ENCODE data around the gene REV3L. TPM values are rescaled to one million over a fixed set of nuclear protein-coding genes. Genes with fewer than 3 reads are reported as not detected.

REV3L gene
- polyA plus RNA-seq, 1 of the 3 experiments (the other 2 are of a cell fraction): 7.3 TPM

DNA sequence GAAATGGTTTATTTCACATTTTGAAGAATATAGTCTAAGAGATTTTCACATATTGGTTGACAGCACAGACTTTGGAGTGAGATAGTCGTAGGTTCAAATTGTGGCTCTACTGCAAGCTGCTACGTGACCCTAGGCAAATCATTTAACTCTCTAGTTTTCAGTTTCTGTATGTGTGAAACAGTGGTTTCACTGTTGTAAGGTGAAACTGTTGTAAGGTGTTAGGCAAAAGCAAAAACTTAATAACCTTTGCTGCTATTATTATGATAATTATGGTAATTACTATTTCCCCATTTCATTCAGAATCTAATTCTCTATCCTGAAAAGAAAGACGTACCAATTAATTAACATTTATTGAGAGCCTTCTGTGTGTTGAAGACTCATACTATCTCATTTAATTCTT, 144.2 kb downstream of the REV3L start:
- H3K4me2 ChIP-seq: no peak overlapping the region
- H3K27ac ChIP-seq (ENCODE audit: low read depth in 2 of 2, low read length in 1 of 2): no peak overlapping the region
- no peaks in the 10 kb centered on the region for H3K79me2 ChIP-seq (ENCODE audit: insufficient read depth)
- H3K36me3 ChIP-seq (replicated peaks in 1 of 2; ENCODE audit: control insufficient read depth in 1 of 2, insufficient read depth in 2 of 2, low read length in 1 of 2): peaks cover 56 to 72% of the 10 kb centered on the region in 2 experiments
- no peak for DNase-seq
- no peak overlapping the region for H3K9ac ChIP-seq
- H3F3A ChIP-seq (replicated peaks; ENCODE audit: insufficient read depth): peaks cover 7% of the 10 kb centered on the region
- no peaks in the 10 kb centered on the region for H4K20me1 ChIP-seq (ENCODE audit: insufficient read depth)
- POLR2A ChIA-PET: no interaction called here
- H3K4me3 ChIP-seq (ENCODE audit: low read depth in 2 of 2, low read length in 1 of 2): no peak overlapping the region
- H3K9me3 ChIP-seq: no peaks in the 10 kb centered on the region
- no peaks in the 10 kb centered on the region; the same call in 1 of the 2 replicates for H3K9me2 ChIP-seq
- 96% methylated on average over 3 of the region's 3 CpGs for WGBS (ENCODE audit: low lambda C conversion rate)
- CTCF ChIA-PET: no interaction called here
- no peaks in the 10 kb centered on the region for H3K27me3 ChIP-seq (ENCODE audit: insufficient read depth)
- no peaks in the 10 kb centered on the region; a peak in 1 of 4 replicates for H3K4me1 ChIP-seq (ENCODE audit: control insufficient read depth in 1 of 2, insufficient read depth in 2 of 2, low read depth in 1 of 2, low read length in 1 of 2)
- TF ChIP-seq MXI1 (IDR thresholded peaks at IDR 0.05; ENCODE audit: low read depth, low read length): no peak
- H2AFZ ChIP-seq (ENCODE audit: low read depth): no peak overlapping the region

DNA sequence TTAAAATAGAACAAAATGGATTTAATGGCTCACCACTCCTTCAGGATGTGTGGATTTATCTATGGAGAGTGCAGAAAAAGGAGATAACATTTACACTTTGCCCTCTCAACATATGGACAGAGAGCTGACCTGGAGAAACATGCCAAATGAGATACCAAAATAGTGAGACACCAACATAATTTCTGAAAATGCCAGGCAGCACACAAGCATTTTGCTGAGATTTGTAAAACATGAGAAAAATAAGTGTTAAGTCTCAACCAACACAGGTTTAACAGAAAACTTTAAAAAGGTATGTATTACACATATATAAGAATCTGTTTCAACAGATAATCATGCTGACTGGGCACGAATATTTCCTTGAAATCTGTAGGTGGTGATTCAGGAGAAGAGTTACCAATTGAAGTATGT, 145.2 kb downstream of the REV3L start:
- Histone ChIP-seq H3K36me3 (replicated peaks in 1 of 2; ENCODE audit: control insufficient read depth in 1 of 2, insufficient read depth in 2 of 2, low read length in 1 of 2) (peaks cover 52 to 68% of the 10 kb centered on the region in 2 experiments), H4K20me1 (ENCODE audit: insufficient read depth) (no peaks in the 10 kb centered on the region), H3K4me2 (no peak overlapping the region), H3K9me2 (no peaks in the 10 kb centered on the region; the same call in 1 of the 2 replicates), H3K9ac (no peak overlapping the region), H3K79me2 (ENCODE audit: insufficient read depth) (no peaks in the 10 kb centered on the region), H3K27me3 (ENCODE audit: insufficient read depth) (no peaks in the 10 kb centered on the region), H3K4me1 (ENCODE audit: control insufficient read depth in 1 of 2, insufficient read depth in 2 of 2, low read depth in 1 of 2, low read length in 1 of 2) (no peaks in the 10 kb centered on the region; a peak in 1 of 4 replicates), H3K27ac (ENCODE audit: low read depth in 2 of 2, low read length in 1 of 2) (peak overlapping the region in 1 of 2 experiments; percentile 16; a peak in 1 of 4 replicates), H3K4me3 (ENCODE audit: low read depth in 2 of 2, low read length in 1 of 2) (no peak overlapping the region), H2AFZ (ENCODE audit: low read depth) (no peak overlapping the region), H3F3A (replicated peaks; ENCODE audit: insufficient read depth) (peaks cover 7% of the 10 kb centered on the region), H3K9me3 (no peaks in the 10 kb centered on the region)
- ChIA-PET POLR2A (no interaction called here), CTCF (interaction anchor here (1.2 kb wide), 1 partner anchor 24 kb away, joined by 3 read pairs; no protein-coding TSS in a partner anchor)
- DNase-seq: no peak
- WGBS (ENCODE audit: low lambda C conversion rate): 100% methylated on average over 1 of the region's 1 CpG
- no peak for TF ChIP-seq ELF1 (IDR thresholded peaks at IDR 0.05)
- no peak for TF ChIP-seq RCOR1 (IDR thresholded peaks at IDR 0.05; ENCODE audit: low read length)
- TF ChIP-seq, protein P1, sequence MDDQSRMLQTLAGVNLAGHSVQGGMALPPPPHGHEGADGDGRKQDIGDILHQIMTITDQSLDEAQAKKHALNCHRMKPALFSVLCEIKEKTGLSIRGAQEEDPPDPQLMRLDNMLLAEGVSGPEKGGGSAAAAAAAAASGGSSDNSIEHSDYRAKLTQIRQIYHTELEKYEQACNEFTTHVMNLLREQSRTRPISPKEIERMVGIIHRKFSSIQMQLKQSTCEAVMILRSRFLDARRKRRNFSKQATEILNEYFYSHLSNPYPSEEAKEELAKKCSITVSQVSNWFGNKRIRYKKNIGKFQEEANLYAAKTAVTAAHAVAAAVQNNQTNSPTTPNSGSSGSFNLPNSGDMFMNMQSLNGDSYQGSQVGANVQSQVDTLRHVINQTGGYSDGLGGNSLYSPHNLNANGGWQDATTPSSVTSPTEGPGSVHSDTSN (IDR thresholded peaks at IDR 0.05): no peak
- TF ChIP-seq SIN3A (IDR thresholded peaks at IDR 0.05; ENCODE audit: borderline replicate concordance, low read depth, low read length): no peak
- no peak for TF ChIP-seq SMC3 (IDR thresholded peaks at IDR 0.05; ENCODE audit: low read depth, low read length)
- TF ChIP-seq, protein P2, sequence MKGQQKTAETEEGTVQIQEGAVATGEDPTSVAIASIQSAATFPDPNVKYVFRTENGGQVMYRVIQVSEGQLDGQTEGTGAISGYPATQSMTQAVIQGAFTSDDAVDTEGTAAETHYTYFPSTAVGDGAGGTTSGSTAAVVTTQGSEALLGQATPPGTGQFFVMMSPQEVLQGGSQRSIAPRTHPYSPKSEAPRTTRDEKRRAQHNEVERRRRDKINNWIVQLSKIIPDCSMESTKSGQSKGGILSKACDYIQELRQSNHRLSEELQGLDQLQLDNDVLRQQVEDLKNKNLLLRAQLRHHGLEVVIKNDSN (IDR thresholded peaks at IDR 0.05; ENCODE audit: borderline replicate concordance, low read depth): no peak
- TF ChIP-seq, protein P3, sequence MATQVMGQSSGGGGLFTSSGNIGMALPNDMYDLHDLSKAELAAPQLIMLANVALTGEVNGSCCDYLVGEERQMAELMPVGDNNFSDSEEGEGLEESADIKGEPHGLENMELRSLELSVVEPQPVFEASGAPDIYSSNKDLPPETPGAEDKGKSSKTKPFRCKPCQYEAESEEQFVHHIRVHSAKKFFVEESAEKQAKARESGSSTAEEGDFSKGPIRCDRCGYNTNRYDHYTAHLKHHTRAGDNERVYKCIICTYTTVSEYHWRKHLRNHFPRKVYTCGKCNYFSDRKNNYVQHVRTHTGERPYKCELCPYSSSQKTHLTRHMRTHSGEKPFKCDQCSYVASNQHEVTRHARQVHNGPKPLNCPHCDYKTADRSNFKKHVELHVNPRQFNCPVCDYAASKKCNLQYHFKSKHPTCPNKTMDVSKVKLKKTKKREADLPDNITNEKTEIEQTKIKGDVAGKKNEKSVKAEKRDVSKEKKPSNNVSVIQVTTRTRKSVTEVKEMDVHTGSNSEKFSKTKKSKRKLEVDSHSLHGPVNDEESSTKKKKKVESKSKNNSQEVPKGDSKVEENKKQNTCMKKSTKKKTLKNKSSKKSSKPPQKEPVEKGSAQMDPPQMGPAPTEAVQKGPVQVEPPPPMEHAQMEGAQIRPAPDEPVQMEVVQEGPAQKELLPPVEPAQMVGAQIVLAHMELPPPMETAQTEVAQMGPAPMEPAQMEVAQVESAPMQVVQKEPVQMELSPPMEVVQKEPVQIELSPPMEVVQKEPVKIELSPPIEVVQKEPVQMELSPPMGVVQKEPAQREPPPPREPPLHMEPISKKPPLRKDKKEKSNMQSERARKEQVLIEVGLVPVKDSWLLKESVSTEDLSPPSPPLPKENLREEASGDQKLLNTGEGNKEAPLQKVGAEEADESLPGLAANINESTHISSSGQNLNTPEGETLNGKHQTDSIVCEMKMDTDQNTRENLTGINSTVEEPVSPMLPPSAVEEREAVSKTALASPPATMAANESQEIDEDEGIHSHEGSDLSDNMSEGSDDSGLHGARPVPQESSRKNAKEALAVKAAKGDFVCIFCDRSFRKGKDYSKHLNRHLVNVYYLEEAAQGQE (IDR thresholded peaks at IDR 0.05; ENCODE audit: low read depth, low read length): no peak
- TF ChIP-seq MEF2A (IDR thresholded peaks at IDR 0.05; ENCODE audit: borderline replicate concordance, low read depth): no peak
- TF ChIP-seq, protein P4, sequence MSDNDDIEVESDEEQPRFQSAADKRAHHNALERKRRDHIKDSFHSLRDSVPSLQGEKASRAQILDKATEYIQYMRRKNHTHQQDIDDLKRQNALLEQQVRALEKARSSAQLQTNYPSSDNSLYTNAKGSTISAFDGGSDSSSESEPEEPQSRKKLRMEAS (IDR thresholded peaks at IDR 0.05; ENCODE audit: low read depth): no peak
- no peak for TF ChIP-seq MXI1 (IDR thresholded peaks at IDR 0.05; ENCODE audit: low read depth, low read length)
- TF ChIP-seq GABPA (IDR thresholded peaks at IDR 0.05; ENCODE audit: low read depth): no peak
- TF ChIP-seq TAF1 (IDR thresholded peaks at IDR 0.05; ENCODE audit: borderline replicate concordance, low read depth, low read length): no peak
- TF ChIP-seq, protein P5, sequence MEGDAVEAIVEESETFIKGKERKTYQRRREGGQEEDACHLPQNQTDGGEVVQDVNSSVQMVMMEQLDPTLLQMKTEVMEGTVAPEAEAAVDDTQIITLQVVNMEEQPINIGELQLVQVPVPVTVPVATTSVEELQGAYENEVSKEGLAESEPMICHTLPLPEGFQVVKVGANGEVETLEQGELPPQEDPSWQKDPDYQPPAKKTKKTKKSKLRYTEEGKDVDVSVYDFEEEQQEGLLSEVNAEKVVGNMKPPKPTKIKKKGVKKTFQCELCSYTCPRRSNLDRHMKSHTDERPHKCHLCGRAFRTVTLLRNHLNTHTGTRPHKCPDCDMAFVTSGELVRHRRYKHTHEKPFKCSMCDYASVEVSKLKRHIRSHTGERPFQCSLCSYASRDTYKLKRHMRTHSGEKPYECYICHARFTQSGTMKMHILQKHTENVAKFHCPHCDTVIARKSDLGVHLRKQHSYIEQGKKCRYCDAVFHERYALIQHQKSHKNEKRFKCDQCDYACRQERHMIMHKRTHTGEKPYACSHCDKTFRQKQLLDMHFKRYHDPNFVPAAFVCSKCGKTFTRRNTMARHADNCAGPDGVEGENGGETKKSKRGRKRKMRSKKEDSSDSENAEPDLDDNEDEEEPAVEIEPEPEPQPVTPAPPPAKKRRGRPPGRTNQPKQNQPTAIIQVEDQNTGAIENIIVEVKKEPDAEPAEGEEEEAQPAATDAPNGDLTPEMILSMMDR (IDR thresholded peaks at IDR 0.05): no peak
